CD4-positive, alpha-beta T cell treated with Interleukin-17A for 4 hours (primary cell): ENCODE results near the gene CABP4.
"Not testable (repeated sequence)": the region's sequence is repeated elsewhere in the genome, so short reads cannot be mapped to it uniquely, and the experiment has no call there.

Source experiments
- DNase-seq: peaks from one replicate; pipeline ENCODE4 v3.0.0-alpha.2; 2020; ENCODE audit warnings: mixed read lengths

Gene CABP4

DNA sequence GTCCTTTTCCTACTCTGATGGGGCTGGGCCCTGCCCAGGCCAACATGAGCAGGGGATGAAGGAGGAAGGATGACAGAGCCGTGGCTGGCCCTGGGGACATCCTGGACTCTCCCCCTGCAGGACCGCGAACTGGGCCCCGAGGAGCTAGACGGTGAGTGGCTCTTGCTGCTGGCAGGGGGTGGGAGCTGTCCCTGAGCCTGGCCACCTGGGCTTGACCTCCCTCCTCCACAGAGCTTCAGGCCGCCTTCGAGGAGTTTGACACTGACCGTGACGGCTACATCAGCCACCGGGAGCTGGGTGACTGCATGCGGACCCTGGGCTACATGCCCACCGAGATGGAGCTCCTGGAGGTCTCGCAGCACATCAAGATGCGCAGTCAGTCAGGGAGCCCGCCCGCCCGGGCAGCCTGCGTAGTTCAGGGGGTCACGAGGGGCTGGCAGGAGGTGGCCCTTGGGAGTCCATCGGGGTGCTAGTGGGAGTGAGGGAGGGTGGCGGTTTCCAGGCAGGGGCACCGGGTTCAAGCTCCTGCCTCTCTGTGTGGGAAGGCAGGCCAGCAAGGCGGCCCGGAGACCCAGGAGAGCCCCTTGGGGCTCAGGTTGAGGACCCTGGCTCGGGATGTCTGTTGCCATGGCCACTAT is 1.0 kb downstream of the CABP4 start:
- no peak for DNase-seq

DNA sequence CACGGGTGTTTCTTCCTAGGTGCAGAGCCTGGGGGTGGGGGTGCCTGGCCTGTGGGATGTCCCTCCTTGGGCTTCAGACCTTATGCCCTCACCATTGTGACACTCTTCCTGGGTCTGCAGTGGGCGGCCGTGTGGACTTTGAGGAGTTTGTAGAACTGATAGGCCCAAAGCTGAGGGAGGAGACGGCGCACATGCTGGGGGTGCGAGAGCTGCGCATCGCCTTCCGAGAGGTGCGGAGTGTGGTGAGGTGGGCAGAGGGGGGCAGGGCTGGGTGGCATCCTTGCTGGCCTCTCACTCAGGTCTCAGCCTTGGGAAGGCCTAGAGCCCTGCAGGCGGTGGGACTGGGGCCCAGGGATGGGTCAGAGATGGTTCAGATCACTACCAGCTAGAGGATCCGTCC is 2.3 kb downstream of the CABP4 start:
- no peak for DNase-seq

- DNase-seq, result no peak
Observed at GRCh38 chr11:67458266-67458665, 3.1 kb downstream of the CABP4 start.

DNA sequence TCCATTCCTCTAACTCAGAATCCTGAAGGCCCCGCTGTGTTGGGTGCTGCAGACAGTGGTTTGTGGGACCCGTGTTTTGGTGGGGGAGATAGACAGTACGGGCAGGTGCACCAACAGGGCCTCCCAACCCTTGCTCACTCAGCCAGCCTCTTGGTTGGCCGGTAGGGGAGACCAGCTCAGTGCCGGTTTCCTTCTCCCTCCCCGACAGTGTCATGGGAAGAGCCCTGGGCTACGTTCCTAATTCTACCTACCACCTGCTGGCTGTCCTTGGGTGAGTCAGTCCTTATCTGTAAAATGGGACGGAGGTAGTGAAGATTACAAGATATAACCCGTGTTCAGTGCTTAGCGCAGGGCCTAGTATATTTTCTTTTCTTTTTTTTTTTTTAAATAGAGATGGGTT is 8.0 kb downstream of the CABP4 start:
- DNase-seq, result no peak

- no peak for DNase-seq
Observed at GRCh38 chr11:67463680-67464410, 8.7 kb downstream of the CABP4 start.

DNA sequence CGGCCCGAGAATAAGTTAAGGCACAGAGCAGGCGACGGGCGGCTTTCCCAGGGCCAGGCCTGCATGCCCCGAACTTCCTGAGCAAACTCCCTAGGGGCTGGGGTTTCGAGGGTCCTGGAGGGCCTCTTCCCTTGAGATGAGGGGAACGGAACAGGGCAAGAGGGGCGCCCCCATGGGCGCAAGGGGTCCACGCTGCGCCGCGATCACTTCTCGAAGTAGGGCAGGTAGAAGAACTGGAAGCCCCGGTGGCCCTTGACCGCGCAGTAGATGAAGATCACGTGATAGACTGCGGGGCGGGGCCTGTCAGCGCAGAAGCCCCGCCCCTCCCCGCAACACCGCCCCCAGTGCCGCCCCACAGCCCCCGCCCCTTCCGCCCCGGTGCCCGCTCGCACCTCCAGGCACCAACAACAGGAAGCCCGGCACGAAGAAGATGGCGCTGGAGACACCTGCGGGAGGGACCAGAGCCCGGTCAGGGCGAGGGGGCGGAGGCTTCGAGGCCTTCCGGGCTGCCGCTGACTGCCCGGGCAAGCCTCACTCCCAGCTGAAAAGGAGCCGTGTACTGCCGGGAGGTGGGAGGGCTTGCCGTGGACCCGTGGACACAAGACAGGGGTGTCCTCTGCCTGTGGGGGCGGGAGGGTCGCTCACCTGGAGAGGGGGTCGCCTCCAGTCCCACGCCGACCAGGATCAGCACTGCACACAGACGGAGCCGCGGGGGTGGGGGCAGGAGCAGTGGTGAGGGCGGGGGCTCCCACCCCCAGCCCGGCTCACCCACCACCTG is 9.4 kb downstream of the CABP4 start:
- peak; percentile 94 for DNase-seq

DNA sequence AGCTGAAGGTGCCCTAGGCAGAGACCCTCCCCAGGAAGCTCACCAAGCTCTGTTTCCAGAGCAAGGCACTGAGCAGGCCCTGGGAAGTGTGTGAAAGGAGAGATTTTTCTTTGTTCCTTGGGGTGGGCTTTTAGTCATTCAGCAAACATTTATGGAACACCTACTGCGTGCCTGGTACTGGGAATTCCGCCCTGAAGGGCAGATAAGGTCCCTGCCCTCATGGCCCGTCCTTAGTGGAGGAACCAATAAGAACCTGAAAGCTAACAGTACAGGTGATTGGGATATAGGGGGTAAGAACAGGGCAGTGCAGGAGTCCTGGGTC is 10.0 kb downstream of the CABP4 start:
- no peak for DNase-seq

GRCh38 chr11:67465530-67465929 is 10.4 kb downstream of the CABP4 start:
- not testable (repeated sequence) for DNase-seq

GRCh38 chr11:67466367-67466766 is 11.2 kb downstream of the CABP4 start:
- no peak for DNase-seq

GRCh38 chr11:67466962-67467771 is 12.0 kb downstream of the CABP4 start:
- DNase-seq, result no peak

GRCh38 chr11:67468056-67468455 is 12.9 kb downstream of the CABP4 start:
- peak; percentile 42 for DNase-seq

DNA sequence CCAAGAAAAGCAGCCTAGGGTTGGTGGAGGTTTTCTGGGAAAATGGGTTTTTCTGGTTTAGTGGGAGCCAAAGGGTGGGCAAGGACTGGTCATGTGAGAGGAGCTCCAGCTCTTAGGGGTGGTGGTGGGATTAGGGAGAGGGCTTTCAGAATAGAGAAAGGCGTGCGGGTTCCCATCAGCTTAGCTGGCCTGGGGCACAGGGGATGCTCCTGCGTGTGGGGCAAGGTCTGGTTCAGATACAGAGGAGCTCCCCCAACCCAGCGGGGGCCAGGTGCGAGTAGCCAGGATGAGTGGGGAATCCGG is 13.3 kb downstream of the CABP4 start:
- peak; percentile 44 for DNase-seq

DNA sequence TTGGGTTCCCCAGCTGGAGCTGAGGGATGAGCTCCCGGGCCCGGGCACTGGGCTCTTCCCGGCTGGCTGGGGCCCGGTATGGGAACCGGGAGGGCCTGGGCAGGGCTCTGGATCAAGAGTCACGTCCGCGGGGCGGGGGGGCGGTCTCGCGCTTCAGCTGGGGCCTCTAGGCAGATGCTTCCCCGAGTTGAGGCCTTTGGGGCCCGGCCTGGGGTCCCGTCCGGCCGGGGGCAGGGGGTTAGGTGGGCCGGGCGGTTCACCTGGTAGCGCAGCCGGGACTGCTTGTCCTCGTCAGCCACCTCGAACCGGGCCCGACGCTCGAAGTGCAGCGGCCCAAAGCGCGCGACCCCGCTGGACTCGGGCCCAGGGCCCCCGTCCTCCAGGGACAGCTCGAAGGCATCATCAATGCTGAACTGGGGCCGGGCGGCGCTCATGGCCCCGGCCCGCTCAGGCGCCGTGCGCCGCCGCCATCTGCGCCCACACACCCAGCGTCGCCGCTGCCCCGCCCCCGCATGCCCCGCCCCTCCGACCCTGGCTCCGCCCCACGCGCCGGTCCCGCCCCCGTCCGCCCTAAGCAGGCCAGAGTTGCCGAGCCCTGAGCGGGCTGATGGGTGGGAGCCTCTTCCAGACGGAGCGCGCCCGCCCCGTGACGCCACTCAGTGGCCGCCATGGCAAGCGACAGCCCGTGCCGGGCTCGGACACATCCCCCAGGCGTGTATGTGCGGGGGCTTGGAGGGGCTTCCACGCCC is 13.8 kb downstream of the CABP4 start, which contains the start of gene TMEM134:
Gene TMEM134 (minus strand): TSS at position 493 of the 749 bp plus-strand sequence. CDS start 59 bp downstream, at position 434.
- DNase-seq, result peak; percentile 92

DNA sequence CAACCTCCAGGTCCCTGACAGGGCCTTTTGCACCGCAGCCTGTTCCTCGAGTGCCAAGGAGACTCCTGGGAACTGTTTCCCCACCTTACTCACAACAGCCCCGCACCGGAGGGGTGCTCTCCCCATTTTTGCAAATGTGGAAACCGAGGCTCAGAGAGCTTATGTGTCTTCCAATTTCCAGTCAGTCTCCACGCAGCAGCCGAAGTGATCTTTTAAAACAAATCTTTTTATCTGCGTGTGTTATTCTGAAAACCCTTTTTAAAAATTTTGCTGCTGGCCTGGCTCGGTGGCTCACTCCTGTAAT is 14.3 kb downstream of the CABP4 start:
- DNase-seq, result no peak

GRCh38 chr11:67470337-67471002 is 15.3 kb downstream of the CABP4 start:
- no peak for DNase-seq

- no peak for DNase-seq
Observed at GRCh38 chr11:67472882-67473281, 17.7 kb downstream of the CABP4 start.

- not testable (repeated sequence) for DNase-seq
Observed at GRCh38 chr11:67476692-67477091, 21.5 kb downstream of the CABP4 start.

DNA sequence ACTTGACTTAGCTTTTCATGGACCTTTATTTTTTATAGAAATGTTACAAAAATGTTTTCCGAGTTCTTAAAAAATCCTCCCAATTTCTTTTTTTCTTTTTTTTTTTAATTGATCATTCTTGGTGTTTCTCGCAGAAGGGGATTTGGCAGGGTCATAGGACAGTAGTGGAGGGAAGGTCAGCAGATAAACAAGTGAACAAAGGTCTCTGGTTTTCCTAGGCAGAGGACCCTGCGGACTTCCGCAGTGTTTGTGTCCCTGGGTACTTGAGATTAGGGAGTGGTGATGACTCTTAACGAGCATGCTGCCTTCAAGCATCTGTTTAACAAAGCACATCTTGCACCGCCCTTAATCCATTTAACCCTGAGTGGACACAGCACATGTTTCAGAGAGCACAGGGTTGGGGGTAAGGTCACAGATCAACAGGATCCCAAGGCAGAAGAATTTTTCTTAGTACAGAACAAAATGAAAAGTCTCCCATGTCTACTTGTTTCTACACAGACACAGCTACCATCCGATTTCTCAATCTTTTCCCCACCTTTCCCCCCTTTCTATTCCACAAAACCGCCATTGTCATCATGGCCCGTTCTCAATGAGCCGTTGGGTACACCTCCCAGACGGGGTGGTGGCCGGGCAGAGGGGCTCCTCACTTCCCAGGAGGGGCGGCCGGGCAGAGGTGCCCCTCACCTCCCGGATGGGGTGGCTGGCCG is 22.3 kb downstream of the CABP4 start:
- not testable (repeated sequence) for DNase-seq

DNA sequence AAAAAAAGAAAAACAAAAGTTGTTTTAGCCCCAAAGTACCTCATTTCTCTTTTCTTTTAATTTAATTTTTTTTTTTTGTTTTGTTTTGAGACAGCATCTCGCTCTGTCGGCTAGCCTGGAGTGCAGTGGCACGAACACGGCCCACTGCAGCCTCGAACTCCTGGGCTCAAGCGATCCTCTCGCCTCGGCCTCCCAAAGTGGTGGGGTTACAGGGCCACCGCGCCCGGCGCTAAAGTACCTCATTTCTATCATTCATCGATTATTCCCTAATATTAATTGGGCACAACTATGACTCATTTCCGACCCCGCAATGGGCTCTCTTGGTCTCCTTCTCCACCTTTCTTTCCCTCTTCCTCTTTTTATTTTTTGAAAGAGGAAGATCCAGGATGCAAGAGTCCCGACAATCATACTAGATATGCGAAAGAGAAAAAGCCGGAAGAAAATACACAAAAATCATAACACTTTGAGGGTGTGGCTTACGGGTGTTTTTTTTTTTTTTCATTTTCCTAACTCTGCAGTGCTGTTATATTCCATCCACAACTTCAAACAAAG is 27.2 kb downstream of the CABP4 start:
- no peak for DNase-seq

DNA sequence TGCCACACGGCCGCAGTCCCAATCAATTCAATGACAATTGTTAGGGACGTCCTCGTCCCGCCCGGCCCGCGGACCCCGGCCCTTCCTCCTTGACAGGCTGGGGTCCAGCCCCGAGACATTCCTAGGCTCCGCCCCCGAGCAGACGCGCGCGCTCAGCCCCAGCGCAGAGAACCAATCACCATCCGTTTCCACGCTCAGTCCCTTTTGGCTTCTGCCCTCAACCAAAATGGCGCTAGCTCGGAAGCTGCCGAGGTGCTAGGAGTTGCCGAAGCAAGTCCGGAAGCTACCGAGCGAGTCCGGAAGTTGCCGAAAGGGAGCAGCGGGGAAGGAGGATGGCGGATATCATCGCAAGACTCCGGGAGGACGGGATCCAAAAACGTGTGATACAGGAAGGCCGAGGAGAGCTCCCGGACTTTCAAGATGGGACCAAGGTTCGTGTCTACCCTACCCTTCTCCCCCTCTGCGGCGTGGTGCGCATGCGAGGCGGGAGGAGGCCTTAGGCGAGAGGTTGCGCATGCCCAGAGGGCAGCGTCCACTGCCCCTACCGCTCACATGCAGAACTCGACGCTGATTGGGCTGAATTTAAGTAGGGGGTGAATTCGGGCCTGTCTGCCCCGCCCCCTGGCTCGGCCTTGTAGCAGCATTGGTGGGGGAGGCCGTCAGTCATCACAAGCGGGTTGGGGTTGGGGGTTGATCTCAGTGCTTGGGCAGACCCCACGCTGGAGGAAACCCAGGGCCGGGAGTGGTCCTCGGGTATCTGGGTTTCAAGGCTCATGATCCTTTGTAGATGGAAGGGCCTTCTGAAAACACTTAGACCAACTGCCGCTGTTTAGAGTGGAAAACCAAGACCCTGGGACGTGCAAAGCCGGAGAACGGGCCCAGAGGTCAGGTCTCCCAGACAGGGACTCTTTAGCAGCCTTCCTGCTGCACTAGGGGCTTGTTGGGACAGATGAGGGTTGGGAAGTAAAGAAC is 28.0 kb downstream of the CABP4 start, which contains the start of gene AIP:
Gene AIP (plus strand): TSS at position 200 of the 972 bp plus-strand sequence. CDS start 133 bp downstream, at position 333.
- peak; percentile 96 for DNase-seq
